HEK293 (cell line): ENCODE measurements around the gene NUF2.

Experiments used
- CTCF ChIA-PET: fragments of 350-600 bp; formaldehyde crosslinking; extraction: SDS; loops from one replicate; lab custom pipeline; 2021; ENCODE audit warnings: antibody characterized with exemption; lab: Yijun Ruan, JAX
- POLR2A ChIA-PET: fragments of 300-600 bp; formaldehyde crosslinking; extraction: SDS; loops from one replicate; lab custom pipeline; 2020; ENCODE audit warnings: antibody characterized with exemption, inconsistent platforms; lab: Yijun Ruan, JAX
- H3K27ac ChIP-seq: fragments of 200-500 bp; sonication (Bioruptor generic); 2 replicates; pipeline ENCODE4 v1.5.1; 2014; ENCODE audit warnings: low read depth, low read length, control low read depth, inconsistent platforms; ENCODE audit errors: extremely low read depth
- H3K36me3 ChIP-seq, 2 experiments: fragments of 200-500 bp in 1 of 2; sonication (Bioruptor generic) in 1 of 2; 1 replicate in 1 of 2; 2 replicates in 1 of 2; pipeline ENCODE4 v1.5.1; 2014 to 2017; ENCODE audit warnings: inconsistent platforms in 2 of 2, low read length in 2 of 2; ENCODE audit not compliant: control insufficient read depth in 2 of 2, insufficient read depth in 1 of 2
- H3K4me1 ChIP-seq: fragments of 200-500 bp; sonication (Bioruptor generic); 2 replicates; pipeline ENCODE4 v1.5.1; 2014; ENCODE audit warnings: mild to moderate bottlenecking, low read length, inconsistent platforms; ENCODE audit not compliant: control insufficient read depth, insufficient read depth
- H3K4me3 ChIP-seq: 2 replicates; pipeline ENCODE4 v1.5.1; 2011; ENCODE audit warnings: low read depth, mild to moderate bottlenecking, control low read depth, low read length, moderate library complexity
- H3K9me3 ChIP-seq: fragments of 200-500 bp; sonication (Bioruptor generic); 2 replicates; pipeline ENCODE4 v1.5.1; 2014; ENCODE audit warnings: low read depth, low read length, inconsistent platforms; ENCODE audit not compliant: control insufficient read depth, insufficient read depth
- EGR2 ChIP-seq: fragments of 450-650 bp; formaldehyde crosslinking; IDR thresholded peaks from 2 replicates; pipeline ENCODE4 v1.5.1; 2016; ENCODE audit warnings: low read depth, missing biosample characterization, missing genetic modification characterization
- GFI1B ChIP-seq: fragments of 450-650 bp; formaldehyde crosslinking; IDR thresholded peaks from 2 replicates; pipeline ENCODE4 v1.5.1; 2016; ENCODE audit warnings: missing biosample characterization, missing genetic modification characterization
- HOXD13 ChIP-seq: sonication (generic); formaldehyde crosslinking; IDR thresholded peaks from 2 replicates; pipeline ENCODE4 v1.8.0; 2022; ENCODE audit warnings: missing genetic modification reagents, borderline replicate concordance
- IKZF3 ChIP-seq: fragments of 450-650 bp; IDR thresholded peaks from 2 replicates; pipeline ENCODE4 v1.5.0; 2018; ENCODE audit warnings: missing biosample characterization, mild to moderate bottlenecking, missing genetic modification characterization, moderate library complexity
- KLF16 ChIP-seq: fragments of 450-650 bp; formaldehyde crosslinking; IDR thresholded peaks from 2 replicates; pipeline ENCODE4 v1.5.1; 2017; ENCODE audit warnings: missing biosample characterization, missing genetic modification characterization
- SALL2 ChIP-seq: fragments of 450-650 bp; formaldehyde crosslinking; IDR thresholded peaks from 2 replicates; pipeline ENCODE4 v1.5.0; 2017; ENCODE audit warnings: missing biosample characterization, mild to moderate bottlenecking, missing genetic modification characterization, borderline replicate concordance
- ZNF274 ChIP-seq, 2 experiments: fragments of 200-500 bp in 1 of 2; fragments of 450-650 bp in 1 of 2; sonication (Bioruptor generic) in 1 of 2; formaldehyde crosslinking in 1 of 2; IDR thresholded peaks; 2 replicates each; pipeline versions ENCODE4 v1.5.1 to v1.6.1; 2014 to 2016; ENCODE audit warnings: borderline replicate concordance in 1 of 2, inconsistent platforms in 1 of 2, low read length in 1 of 2, missing biosample characterization in 1 of 2, missing genetic modification characterization in 1 of 2
- ZNF335 ChIP-seq: fragments of 450-650 bp; formaldehyde crosslinking; conservative IDR thresholded peaks from 2 replicates; pipeline ENCODE4 v1.5.1; 2016; ENCODE audit warnings: missing biosample characterization, missing genetic modification characterization
- ZNF394 ChIP-seq: fragments of 450-650 bp; formaldehyde crosslinking; IDR thresholded peaks from 2 replicates; pipeline ENCODE4 v1.5.1; 2016; ENCODE audit warnings: missing biosample characterization, missing genetic modification characterization, mild to moderate bottlenecking, moderate library complexity, borderline replicate concordance
- ZNF433 ChIP-seq: fragments of 450-650 bp; formaldehyde crosslinking; IDR thresholded peaks from 2 replicates; pipeline ENCODE4 v1.5.1; 2016; ENCODE audit warnings: missing biosample characterization, missing genetic modification characterization, low read depth
- ZNF518A ChIP-seq: fragments of 450-650 bp; formaldehyde crosslinking; conservative IDR thresholded peaks from 2 replicates; pipeline ENCODE4 v1.5.1; 2016; ENCODE audit warnings: low read depth, missing biosample characterization, missing genetic modification characterization
- ZNF624 ChIP-seq: fragments of 450-650 bp; formaldehyde crosslinking; IDR thresholded peaks from 2 replicates; pipeline ENCODE4 v1.5.1; 2017; ENCODE audit warnings: missing biosample characterization, missing genetic modification characterization
- ZNF843 ChIP-seq: fragments of 450-650 bp; formaldehyde crosslinking; IDR thresholded peaks from 2 replicates; pipeline ENCODE4 v1.5.1; 2016; ENCODE audit warnings: missing biosample characterization, missing genetic modification characterization
- TF ChIP-seq, protein P1 (sequence below): fragments of 450-650 bp; formaldehyde crosslinking; IDR thresholded peaks from 2 replicates; pipeline ENCODE4 v1.5.1; 2017; ENCODE audit warnings: missing biosample characterization, missing genetic modification characterization
- TF ChIP-seq, protein P2 (sequence below): fragments of 450-650 bp; formaldehyde crosslinking; IDR thresholded peaks from 2 replicates; pipeline ENCODE4 v1.5.1; 2016; ENCODE audit warnings: missing biosample characterization, missing genetic modification characterization
- TF ChIP-seq, protein P3 (sequence below): fragments of 450-650 bp; formaldehyde crosslinking; IDR thresholded peaks from 2 replicates; pipeline ENCODE4 v1.5.1; 2016; ENCODE audit warnings: missing biosample characterization, missing genetic modification characterization, low read depth

Gene NUF2

DNA sequence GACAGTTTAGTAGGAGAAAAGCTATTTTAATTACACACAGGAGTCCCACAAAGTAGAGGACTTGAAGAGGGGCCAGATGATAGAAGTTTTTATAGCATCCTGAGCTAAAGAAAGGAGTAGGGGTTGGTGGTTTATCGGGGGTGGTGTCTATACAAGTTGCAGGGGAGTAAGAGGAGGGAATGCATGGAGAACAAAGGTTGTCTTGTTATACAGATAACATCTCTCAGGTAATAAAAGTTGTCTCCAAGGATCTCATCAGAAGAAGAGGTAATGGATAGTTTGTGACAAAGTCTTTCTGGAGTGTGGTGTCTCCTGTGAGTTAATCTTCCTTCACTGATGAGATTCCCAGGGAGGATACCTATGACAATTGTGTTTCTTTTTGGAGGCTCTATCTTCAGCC lies 23.4 kb upstream of the NUF2 start:
- H3K27ac ChIP-seq = no peak overlapping the region
- H3K4me1 ChIP-seq = no peaks in the 10 kb centered on the region
- ChIA-PET POLR2A (no interaction called here), CTCF (no interaction called here)
- no peaks in the 10 kb centered on the region for H3K9me3 ChIP-seq
- TF ChIP-seq ZNF624 (tag by site-specific recombination) (no peak), GFI1B (tag by site-specific recombination) (no peak), SALL2 (tag by site-specific recombination) (no peak), KLF16 (no peak), ZNF843 (tag by site-specific recombination) (no peak), ZNF518A (no peak), ZNF433 (tag by site-specific recombination) (no peak), EGR2 (tag by site-specific recombination) (no peak), ZNF335 (tag by site-specific recombination) (no peak), ZNF274 (IDR thresholded peaks at IDR 0.05; ENCODE audit: low read length) (no peak), ZNF274 (tag by site-specific recombination; IDR thresholded peaks at IDR 0.05; ENCODE audit: borderline replicate concordance) (no peak), HOXD13 (CRISPR knock-in tag) (no peak), ZNF394 (tag by site-specific recombination) (no peak), IKZF3 (no peak)
- TF ChIP-seq, protein P1, sequence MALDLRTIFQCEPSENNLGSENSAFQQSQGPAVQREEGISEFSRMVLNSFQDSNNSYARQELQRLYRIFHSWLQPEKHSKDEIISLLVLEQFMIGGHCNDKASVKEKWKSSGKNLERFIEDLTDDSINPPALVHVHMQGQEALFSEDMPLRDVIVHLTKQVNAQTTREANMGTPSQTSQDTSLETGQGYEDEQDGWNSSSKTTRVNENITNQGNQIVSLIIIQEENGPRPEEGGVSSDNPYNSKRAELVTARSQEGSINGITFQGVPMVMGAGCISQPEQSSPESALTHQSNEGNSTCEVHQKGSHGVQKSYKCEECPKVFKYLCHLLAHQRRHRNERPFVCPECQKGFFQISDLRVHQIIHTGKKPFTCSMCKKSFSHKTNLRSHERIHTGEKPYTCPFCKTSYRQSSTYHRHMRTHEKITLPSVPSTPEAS (tag by site-specific recombination) = no peak
- TF ChIP-seq, protein P2, sequence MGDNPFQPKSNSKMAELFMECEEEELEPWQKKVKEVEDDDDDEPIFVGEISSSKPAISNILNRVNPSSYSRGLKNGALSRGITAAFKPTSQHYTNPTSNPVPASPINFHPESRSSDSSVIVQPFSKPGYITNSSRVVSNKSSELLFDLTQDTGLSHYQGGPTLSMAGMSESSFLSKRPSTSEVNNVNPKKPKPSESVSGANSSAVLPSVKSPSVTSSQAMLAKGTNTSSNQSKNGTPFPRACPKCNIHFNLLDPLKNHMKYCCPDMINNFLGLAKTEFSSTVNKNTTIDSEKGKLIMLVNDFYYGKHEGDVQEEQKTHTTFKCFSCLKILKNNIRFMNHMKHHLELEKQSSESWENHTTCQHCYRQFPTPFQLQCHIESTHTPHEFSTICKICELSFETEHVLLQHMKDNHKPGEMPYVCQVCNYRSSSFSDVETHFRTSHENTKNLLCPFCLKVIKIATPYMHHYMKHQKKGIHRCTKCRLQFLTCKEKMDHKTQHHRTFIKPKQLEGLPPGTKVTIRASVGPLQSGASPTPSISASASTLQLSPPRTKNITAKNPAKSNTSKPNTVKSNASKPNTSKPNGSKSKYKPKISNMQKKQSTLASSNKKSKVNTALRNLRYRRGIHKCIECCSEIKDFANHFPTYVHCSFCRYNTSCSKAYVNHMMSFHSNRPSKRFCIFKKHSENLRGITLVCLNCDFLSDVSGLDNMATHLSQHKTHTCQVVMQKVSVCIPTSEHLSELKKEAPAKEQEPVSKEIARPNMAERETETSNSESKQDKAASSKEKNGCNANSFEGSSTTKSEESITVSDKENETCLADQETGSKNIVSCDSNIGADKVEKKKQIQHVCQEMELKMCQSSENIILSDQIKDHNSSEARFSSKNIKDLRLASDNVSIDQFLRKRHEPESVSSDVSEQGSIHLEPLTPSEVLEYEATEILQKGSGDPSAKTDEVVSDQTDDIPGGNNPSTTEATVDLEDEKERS (tag by site-specific recombination) = no peak
- TF ChIP-seq, protein P3, sequence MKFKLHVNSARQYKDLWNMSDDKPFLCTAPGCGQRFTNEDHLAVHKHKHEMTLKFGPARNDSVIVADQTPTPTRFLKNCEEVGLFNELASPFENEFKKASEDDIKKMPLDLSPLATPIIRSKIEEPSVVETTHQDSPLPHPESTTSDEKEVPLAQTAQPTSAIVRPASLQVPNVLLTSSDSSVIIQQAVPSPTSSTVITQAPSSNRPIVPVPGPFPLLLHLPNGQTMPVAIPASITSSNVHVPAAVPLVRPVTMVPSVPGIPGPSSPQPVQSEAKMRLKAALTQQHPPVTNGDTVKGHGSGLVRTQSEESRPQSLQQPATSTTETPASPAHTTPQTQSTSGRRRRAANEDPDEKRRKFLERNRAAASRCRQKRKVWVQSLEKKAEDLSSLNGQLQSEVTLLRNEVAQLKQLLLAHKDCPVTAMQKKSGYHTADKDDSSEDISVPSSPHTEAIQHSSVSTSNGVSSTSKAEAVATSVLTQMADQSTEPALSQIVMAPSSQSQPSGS (tag by site-specific recombination) = no peak
- H3K4me3 ChIP-seq = no peak overlapping the region
- H3K36me3 ChIP-seq = peaks cover 0 to 30% of the 10 kb centered on the region in 2 experiments; a peak in 1 of 3 replicates
